HG03565 (cell line): Measurements from ENCODE around the gene COL25A1.
"Not testable (repeated sequence)": the region's sequence is repeated elsewhere in the genome, so short reads cannot be mapped to it uniquely, and the experiment has no call there.

Source experiments
- ATAC-seq: cut with Tn5 transposase; IDR thresholded peaks from one replicate; pipeline ENCODE4 v1.9.1; 2021; ENCODE audit warnings: mild to moderate bottlenecking, moderate library complexity; ENCODE audit not compliant: unreplicated experiment

Gene COL25A1

GRCh38 chr4:109020861-109021260 is 281.6 kb downstream of the COL25A1 start:
- ATAC-seq: no peak

DNA sequence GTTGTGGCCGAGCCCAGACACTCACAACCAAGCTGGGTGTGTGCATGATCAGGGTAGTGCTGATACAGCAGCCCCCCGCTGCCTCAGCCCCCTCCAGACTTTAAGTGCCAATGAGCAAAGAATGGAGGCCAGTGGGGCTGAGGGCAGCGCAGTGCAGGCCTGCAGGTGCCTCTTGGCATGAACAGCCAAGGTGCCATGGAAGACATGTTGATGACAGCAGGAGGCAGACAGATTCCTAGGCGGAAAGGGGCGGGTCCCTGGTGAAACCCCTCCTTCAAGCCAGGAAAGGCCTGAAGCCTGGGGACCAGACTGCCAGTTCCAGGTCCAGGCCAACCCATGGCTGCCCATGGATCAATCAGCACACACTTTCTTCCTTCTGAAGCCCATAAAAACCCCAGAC is 286.3 kb downstream of the COL25A1 start:
- no peak for ATAC-seq

DNA sequence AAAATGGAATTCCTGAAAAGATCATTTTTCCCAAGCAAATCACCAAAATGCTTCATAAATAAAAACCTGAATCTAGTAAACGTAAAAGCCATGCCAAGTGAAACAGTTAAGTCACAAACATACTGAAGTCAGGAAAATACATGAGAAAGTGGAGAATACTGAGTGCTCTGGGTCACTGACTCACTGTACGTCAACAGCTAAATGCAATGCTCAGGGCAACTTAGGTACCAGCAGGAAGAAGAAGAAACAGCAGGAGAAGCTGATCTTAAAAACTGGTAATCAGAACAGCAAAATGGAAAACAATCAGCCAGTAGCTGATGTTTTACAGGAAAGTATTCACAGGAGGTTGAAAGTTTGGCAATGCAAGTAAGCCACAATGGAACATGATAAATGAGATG is 287.0 kb downstream of the COL25A1 start:
- ATAC-seq: no peak

GRCh38 chr4:109014593-109015412 is 287.7 kb downstream of the COL25A1 start:
- no peak for ATAC-seq

DNA sequence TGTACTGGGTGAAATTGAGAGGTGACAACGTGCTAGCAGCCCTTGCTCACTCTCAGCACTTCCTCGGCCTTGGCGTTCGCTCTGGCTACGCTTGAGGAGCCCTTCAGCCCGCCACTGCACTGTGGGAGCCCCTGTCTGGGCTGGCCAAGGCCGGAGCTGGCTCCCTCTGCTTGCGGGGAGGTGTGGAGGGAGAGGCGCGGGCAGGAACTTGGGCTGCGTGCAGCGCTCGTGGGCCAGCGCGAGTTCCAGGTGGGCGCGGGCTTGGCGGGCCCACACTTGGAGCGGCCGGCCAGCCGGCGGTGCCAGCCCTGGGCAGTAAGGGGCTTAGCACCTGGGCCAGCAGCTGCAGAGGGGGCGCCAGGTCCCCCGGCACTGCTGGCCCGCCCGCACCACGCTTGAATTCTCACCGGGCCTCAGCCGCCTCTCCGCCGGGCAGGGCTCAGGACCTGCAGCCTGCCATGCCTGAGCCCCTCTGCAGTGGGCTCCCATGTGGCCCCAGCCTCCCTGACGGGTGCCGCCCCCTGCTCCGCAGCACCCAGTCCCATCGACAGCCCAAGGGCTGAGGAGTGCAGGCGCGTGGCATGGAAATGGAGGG is 290.1 kb downstream of the COL25A1 start:
- no peak for ATAC-seq

DNA sequence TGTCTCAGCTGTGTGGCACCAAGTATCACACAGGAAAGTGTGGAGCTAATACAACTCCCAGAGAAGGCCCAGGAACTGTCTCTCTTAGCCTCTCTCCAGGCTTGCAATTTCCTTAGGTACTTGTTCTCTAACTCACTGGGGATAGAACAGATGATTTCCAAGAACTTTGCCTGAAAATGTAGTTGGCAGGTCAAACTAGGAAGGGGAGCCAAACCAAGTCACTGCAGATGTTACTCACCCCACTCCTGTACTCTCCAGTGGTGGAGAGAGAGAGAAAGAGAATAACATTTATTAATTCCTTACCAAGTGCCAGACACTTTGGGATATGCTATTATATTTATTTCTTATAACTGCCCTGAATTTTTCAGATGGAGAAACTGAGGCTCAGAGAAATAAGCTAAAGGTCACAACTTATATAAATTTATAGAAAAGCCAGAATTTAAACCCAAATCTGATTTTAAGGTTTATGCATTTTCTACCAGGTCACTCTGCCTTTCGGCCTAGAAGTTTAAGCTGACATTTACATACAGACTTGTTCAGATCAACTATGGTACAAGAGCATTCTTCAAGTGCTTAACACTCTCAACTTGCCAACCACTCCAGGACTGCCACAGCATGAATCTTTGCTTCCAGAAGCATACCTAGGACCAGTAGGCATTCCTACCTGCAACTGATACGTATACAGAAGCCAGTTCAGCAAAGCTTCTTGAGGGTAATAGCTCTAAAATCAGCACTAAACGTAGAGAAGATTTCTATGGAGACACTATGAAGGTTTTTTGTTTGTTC is 291.0 kb downstream of the COL25A1 start:
- no peak for ATAC-seq

DNA sequence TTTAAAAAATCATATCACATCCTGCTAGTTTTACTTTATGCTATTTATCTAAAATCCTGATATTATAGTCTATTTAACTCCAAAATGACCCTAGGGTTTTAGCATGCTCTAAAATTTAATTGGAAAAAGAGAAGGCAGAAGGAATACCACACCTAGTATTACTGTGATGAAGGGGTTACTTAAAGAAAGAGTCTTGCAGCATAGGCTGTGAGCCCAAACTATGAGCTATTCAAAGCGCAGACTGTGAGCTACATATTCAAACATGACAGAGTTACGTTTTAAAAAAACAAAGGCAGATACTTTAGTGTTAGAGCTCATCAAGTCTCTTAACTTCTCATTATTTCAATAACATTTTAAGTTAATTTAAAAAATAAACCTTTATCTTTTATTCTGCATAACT is 291.9 kb downstream of the COL25A1 start:
- no peak for ATAC-seq

GRCh38 chr4:109009909-109010308 is 292.5 kb downstream of the COL25A1 start:
- no peak for ATAC-seq

DNA sequence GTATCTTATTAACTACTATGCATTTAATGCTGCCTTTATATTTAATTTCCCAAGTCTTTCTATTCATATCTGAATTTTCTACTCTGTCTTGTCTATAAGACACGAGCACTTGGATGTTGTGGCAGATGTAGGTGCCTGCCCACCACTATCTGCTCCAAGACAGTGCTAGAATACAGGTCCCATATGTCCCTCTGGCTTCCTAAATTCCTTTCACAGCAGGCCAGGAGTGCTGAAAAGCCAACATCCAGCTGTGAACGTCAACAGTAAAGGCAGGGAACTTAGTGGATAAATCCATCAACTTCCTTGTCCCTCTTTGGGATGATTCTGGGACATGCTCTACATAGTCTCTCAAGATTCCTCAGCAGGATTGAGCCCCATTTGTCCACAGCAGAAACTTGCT is 294.5 kb downstream of the COL25A1 start:
- no peak for ATAC-seq

DNA sequence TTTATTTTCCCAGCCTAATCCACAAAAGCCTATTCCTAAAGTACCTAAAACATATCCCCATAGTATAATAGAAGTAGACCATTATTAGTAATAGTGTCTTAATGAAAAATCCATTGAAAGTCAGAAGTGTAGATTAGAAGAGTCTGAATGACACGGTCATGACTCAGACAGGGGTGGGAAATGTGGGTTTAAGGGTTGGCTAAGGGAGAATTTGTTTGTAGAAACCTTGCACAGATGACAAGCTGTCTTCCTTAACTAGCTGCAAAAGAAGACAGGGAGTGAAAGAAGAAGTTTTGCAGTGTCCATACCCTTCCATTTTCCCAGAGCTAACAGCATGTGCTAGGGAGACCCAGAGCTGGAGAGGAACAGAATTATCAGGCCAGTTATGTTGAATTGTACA is 296.9 kb downstream of the COL25A1 start:
- ATAC-seq: no peak

DNA sequence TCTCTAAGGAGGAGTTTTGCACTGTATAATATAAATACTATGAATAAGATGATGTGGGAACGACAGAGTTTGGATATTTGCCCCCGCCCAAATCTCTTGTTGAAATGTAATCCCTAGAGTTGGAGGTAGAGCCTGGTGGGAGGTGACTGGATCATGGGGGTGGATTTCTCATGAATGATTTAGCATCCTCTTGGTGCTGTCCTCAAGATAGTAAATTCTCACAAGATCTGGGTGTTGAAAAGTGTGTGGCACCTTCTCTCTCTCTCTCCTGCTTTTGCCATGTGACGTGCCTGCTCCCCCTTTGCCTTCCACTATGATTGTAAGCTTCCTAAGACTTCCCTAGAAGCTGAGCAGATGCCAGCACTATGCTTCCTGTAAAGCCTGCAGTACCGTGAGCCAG is 298.0 kb downstream of the COL25A1 start:
- ATAC-seq: no peak

GRCh38 chr4:109003964-109004363 is 298.5 kb downstream of the COL25A1 start:
- no peak for ATAC-seq

DNA sequence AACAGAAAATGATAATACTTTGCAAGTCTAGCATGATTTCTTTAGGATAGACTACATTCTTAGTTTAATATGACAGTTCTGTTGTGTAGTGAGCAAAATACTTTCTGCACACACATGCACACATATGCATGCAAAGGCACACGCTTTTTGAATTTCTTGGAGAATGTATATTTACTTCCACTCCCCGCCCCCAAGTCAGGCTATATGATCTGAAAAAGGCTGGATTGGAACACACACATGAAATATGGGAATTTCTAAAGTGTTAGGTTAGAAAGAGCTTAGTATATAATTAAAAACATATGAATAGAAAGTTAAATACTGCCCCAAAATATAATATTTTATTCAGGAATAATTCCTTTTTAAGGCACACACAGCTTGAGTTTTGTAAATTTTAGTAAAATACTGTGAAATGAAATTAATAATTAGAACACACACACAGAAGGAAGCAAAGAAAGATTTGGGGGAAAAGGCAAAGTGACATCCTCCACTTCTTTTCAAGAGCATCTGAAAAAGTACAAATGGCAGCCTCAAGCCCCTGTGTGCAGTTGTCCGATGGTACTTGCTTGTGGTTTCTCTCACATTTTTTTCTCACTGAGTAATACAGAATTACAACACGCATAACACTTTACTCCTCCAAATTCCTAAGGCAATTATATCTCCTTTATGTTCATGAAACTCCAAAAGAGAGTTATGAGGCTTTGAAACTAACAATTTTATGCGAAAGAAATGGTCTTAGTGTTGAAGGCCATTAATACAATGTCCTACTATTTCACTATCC is 310.7 kb downstream of the COL25A1 start:
- no peak for ATAC-seq

- ATAC-seq: no peak
Observed at GRCh38 chr4:108988464-108989195, 313.8 kb downstream of the COL25A1 start.

DNA sequence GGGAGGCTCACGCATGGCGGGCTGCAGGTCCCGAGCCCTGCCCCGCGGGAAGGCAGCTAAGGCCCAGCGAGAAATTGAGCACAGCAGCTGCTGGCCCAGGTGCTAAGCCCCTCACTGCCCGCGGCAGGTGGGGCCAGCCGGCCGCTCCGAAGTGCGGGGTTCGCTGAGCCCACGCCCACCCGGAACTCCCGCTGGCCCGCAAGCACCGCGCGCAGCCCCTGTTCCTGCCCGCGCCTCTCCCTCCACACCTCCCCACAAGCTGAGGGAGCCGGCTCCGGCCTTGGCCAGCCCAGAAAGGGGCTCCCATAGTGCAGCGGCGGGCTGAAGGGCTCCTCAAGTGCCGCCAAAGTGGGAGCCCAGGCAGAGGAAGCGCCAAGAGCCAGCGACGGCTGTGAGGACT is 318.0 kb downstream of the COL25A1 start:
- ATAC-seq: not testable (repeated sequence)

- no peak for ATAC-seq
Observed at GRCh38 chr4:108982402-108983185, 319.9 kb downstream of the COL25A1 start.

DNA sequence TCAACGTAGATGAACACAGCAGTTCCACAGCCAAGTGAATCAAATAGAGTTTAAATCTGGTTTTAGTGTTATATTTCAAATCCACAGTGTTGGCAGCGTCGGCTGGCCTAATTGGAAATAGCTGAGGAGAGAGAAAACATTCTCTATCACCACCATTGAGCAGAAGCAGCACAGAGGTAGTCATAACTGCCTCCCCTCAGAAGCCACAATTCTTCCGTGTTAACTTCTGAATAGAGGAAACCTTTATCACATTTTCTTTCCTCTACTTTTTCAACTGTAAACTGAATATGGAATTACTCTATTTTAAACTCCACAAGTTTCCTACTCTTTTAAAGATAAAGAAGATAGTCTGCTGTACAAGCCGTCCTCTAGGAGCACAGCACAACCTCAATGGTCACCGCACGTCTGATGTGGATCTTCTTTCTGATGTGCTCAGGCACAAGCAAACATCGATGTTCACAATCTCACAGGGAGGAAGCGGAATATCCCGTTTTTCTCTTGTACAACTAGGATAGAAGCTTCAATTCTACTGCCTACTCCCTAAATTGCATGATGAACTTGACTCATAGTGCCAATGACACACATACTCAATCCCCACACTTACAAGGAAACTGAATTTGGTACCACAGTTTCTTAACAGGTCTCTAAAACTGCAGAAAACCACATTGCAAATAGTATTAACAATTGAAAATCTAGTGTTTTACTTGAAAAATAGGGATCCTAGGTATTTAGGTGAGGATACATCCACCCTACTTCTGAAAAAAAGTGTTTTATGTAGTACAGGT is 321.8 kb downstream of the COL25A1 start:
- no peak for ATAC-seq

DNA sequence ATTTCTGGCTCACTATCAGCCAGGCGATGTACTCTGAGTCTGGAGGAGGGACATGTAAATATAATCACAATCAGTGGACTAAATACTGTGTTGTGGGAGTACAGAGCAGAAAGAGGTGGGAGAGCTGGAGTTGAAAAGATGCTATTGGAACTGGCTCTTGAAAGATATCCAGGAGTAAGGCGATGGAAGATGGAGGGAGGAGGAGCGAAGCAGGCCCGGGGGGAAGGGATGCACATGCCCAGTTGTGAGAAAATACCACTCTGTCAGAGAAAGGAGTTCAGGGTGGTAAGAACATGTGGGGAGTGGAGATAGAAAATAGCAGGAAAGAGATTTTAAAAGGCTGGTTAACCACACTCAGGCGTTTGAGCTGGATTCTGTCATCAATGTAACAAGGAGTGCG is 322.7 kb downstream of the COL25A1 start:
- ATAC-seq: no peak

DNA sequence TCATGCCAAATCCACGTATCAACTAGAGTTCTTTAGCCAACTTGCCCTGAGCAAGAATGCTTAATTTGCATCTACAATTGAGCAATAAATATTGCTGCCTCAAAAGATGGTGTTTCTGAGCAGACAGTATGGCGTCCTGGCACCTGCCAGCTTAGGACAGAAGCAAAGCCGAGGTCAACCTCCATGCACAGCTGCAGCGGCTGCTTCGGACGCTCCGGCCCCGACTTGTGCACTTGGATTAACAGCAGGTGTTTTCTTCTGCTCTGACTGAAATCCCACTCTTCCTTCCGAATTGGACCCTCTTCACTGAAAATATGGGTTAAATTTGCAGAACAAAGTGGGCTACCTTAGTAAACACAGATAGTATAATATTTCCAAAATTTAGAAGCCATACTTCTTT is 324.4 kb downstream of the COL25A1 start:
- ATAC-seq: no peak
